HG03060 (cell line): ENCODE measurements around the gene METTL14.

ENCODE experiments used
- ATAC-seq: cut with Tn5 transposase; IDR thresholded peaks from one replicate; pipeline ENCODE4 v1.9.1; 2021; ENCODE audit warnings: low read depth, moderate number of reproducible peaks; ENCODE audit not compliant: unreplicated experiment

The METTL14 gene

DNA sequence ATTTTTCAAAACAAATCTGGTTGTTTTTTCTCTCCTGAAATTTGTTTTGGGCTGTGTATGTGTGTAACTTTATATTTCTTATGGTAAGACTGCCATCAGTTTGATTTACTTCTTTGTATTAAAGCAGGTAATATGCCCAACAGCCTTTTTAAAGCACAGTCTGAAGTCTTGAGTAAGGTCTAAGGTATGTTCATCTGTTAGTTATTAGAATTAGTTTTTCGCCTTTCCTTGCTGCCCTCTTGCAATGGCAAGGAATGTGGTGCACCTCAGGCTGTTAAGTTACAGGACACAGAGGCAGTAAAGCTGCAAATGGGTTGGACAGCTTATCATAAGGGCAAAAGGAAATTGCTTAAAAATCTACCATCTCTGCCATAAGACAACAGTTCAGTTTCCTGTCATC, 71.8 kb downstream of the METTL14 start:
- ATAC-seq, result no peak

DNA sequence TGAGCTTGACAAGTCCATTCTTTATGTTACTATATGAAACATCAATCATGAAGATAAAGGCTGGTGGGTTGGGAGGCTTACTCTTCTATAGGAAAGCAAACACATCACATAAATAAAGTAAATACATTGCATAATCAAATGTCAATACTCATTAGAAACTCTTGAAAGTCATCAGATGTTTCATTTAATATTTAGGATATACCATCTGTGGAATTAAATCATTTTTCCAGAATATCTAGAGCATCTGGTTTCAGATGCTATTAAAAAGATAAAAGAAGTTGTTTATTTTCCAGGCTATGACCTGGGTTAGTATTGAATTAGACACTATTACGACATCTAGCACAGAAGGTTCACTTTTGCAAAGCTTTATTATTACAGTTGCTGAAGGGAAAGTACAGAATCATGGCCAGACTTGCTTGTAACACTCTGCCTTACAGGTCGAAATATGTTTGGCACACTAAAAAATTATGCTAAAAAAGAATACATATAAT, 72.6 kb downstream of the METTL14 start:
- ATAC-seq, result no peak

DNA sequence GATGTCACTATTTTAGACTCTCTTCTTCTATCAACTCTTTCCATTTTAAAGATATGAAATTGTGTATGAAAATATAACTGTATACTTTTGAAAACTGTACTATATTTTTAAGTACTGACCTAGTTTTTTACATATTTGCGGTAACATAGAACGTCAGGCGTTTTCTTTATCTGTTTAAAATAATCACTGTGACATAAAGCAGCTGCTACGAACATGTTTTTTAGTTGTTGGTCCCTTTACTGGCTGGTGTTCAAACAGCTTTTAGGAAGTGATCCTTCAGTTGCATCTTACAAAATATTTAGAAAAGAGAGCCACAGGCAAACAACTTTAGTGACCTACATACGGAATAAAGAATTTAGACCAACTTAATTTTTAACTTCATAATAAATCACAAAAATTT, 73.1 kb downstream of the METTL14 start:
- ATAC-seq, result no peak

DNA sequence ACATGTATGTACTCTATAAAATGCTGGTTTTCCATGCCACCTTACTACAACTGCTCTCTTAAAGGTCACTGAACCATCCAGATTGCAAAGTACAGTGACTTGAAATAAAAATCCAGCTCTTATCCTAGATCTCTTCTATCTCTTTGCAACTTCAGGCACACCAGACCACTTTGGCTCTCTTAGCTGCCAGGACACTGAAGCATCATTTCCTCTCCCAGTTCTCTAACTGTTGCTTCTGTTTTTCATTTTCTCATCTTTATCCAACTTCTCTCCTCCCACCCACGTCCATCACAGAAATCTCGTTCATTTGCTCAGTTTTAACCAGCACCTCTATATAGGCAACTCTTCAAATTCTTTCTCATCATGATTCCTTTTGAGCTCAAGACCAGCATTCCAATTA, 74.3 kb downstream of the METTL14 start:
- ATAC-seq, result no peak

DNA sequence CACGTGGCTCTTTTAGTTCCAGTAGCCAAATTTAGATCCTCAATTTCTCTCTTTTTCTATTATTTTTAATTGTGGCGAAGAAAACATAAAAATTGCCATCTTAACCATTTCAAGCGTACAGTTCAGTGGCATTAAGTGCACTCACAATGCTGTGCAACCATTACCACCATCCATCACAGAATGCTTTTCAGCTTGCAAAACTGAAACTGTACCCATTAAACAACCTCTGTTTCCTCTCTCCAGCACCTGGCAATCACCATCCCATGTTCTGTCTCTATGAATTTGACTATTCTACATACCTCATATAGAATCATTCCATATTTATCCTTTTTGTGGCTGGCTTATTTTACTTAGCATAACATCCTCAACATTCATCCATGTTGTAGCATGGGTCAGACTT, 74.9 kb downstream of the METTL14 start:
- ATAC-seq, result peak; percentile 14

DNA sequence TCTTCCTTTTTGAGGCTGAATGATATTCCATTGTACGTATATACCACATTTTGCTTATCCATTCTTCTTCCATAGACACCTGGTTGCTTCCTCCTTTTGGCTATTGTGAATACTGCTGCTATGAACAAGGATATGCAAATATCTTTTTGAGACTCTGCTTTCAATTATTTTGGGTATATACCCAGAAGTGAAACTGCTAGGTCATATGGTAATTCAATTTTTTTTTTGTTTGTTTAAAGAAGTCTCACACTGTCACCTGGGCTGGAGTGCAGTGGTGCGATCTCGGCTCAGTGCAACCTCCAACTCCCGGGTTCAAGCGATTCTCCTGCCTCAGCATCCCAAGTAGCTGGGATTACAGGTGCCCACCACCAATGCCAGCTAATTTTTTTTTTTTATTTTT, 75.3 kb downstream of the METTL14 start:
- ATAC-seq, result peak; percentile 99

DNA sequence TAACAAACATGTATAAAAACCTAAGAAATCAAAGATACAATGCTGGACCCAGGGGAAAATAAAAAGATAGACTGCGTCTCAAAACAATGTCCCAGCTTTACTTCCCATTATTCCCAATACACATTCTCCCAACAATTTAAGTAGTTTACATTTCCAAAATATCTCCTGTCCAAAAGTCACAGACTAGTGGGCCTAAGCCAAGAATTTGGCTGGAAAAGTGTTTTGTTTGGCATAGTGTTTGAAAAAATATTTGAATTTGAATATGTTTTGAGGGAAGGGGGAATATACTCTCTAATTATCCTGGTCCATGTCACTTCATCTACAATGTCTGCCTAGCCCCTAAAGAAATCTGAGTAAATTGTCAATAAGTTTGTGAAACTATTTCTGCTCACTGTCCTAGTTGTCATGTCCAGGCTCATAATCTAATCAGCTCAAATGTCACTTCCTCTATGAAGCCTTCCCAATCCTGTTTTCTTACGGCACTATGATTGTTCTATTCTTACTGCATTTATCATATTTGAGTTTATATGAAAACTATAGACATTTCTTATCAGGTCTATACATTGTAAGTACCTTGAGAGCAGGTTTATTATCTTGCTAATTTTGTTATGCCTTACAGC, 76.3 kb downstream of the METTL14 start:
- ATAC-seq, result no peak

DNA sequence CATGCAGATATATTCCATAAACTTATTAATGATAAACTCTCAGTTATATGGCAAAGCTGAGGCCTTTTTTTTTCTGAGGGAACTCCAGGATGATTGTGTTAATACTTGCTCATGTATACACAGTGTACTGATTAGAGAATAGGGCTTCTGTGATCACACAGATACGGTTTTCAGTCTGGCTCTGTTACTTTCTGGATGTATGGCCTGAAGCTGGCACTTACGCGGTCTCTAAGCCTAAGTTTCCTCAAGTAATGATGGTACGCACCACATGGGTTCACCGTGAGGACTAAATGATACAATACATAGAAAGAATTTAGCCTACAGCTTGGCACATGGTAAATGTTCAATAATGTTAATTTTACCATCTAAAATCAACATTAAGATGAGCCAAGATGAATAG, 77.0 kb downstream of the METTL14 start:
- no peak for ATAC-seq

DNA sequence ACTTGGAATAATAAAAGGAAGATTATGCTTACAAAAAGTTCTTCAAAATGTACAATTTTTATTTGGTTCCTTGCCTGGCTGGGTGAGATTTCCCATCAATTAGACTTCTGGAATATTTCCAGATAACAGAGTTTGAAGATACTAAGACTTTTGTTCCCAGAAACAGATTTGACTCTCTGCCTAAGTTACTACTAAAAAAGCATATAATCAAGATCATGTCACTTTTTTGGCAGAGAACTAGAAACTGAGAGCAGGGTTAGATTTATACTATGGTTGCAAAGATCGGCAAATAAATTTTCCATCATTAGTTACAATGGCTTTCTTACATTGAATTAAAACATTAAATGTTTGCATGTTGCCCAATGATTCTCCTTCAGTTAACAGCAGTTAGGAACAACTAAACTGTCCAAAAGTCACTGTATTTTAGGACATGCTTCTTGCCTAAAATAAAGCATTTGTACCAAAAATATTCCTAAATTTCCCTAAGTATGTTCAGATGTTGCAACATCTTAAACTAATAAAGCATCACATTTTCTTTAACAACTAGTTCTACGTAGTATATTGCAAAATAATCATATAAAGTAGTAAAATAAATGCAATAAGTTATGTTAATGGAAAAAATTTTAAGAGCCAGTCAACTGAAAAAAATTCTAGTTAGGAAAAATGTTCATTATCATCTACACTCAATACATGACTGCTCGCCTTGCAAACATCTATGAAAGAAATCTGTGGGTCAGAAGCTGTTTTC, 77.7 kb downstream of the METTL14 start:
- ATAC-seq, result no peak
